SU-DHL-6 (cell line): ENCODE results near the gene ELOVL6.

Experiments
- EZH2phosphoT487 ChIP-seq: fragments of 200-600 bp; sonication (generic), shearing (Covaris generic); conservative IDR thresholded peaks from 2 replicates; pipeline ENCODE4 v1.6.1; 2018; ENCODE audit warnings: mild to moderate bottlenecking, antibody characterized with exemption, low read length, moderate library complexity, mixed read lengths
- TF ChIP-seq, protein P1 (sequence below): fragments of 200-600 bp; sonication (generic); IDR thresholded peaks from one replicate; pipeline ENCODE4 v1.5.1; 2017; ENCODE audit warnings: antibody characterized with exemption, mild to moderate bottlenecking, low read length, moderate library complexity; ENCODE audit not compliant: insufficient read depth, poor library complexity, severe bottlenecking

DNA sequence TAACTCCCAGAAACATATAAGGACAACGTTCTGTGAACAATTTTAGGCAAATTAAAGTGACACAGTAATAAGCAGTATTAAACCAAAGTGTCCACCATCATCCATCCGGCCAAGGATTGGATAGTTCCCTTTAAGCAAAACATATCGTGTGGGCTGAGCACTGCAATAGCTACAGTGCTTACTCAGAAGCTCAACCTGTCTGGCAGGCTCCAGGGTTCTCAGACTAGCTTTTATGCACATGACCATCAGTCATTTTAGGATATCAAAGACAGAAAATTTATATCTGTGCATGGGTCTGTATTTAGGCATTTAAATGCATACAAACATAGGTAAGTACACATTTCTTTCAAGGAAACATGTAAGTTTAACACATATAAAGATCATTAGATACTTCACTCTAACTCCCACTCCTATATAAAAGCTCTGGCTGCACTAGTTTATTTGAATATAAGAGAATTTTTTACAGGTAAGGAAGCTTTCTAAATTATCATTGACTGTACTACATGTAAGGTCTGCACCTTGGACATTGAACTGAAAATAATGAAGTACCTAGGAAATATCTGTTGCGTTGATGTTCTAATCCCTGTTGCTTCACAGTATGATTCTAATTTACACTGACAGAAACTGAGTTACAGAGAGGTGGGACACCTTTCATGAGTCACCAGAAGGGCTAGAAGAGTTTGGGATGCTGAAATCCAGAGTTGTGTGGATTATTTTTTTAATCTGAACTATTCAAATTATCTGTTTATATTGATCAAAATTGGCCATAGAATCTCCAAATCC, 67.6 kb downstream of the ELOVL6 start:
- TF ChIP-seq, protein P1, sequence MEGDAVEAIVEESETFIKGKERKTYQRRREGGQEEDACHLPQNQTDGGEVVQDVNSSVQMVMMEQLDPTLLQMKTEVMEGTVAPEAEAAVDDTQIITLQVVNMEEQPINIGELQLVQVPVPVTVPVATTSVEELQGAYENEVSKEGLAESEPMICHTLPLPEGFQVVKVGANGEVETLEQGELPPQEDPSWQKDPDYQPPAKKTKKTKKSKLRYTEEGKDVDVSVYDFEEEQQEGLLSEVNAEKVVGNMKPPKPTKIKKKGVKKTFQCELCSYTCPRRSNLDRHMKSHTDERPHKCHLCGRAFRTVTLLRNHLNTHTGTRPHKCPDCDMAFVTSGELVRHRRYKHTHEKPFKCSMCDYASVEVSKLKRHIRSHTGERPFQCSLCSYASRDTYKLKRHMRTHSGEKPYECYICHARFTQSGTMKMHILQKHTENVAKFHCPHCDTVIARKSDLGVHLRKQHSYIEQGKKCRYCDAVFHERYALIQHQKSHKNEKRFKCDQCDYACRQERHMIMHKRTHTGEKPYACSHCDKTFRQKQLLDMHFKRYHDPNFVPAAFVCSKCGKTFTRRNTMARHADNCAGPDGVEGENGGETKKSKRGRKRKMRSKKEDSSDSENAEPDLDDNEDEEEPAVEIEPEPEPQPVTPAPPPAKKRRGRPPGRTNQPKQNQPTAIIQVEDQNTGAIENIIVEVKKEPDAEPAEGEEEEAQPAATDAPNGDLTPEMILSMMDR: no peak
- TF ChIP-seq EZH2phosphoT487: no peak
